ENCODE data around the gene ST8SIA4.
A peak's percentile ranks its signal among the peaks of the same experiment; 100 is the strongest.

ST8SIA4 gene

DNA sequence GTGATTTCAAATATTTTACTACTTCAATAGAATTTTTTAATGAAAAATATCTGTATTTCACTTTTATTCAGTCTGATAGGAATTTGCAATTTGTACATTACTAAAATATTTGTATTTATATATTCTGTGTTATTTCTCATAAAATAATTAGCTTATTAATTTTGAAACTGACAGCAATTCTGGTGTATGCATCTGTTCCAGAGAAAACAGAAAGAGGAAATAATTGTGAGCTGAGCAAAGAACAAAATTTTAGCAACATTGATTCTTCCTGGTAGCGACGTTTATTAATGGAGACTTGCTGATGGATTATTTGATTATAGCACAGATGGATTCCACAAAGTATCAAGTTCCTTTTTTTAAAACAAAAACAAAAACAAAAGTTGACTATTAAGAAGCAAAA lies 61.0 kb downstream of the ST8SIA4 start:
- no peak for TF ChIP-seq POLR2A (IDR thresholded peaks at IDR 0.05; ENCODE audit: extremely low read depth, insufficient read length)
- H3K4me3 ChIP-seq (ENCODE audit: low read depth, low read length), result no peak overlapping the region
- DNase-seq (ENCODE audit: low read depth), result no peak

DNA sequence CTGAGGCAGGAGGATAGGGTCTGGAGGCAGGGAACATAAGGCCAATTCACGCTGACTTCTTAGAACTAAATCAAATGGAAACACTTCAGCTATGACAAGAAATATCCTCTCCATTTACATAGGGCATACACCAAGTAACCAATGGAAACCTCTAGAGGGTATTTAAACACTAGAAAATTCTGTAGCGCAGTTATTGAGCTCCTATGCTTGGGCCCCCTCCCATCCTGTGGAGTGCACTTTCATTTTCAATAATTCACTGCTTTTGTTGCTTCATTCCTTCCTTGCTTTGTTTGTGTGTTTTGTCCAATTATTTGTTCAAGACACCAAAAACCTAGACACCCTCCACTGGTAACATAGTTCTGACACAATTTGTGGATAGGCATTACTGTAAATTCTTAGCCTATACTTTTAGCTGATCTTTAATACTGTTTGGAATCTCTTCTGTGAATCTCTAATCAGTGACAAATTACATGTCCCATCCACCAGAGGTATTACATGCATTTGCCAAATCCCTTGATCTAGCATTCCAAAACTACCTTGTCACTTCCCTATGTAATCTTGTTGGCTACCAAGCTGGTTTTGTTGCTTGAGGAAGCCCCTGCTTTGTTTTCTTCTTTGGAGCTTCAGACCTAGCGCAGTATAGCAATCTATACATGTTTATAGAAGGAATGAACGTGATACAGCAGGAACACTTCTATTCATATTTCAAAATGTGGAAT lies 61.6 kb downstream of the ST8SIA4 start:
- no peak for DNase-seq (ENCODE audit: low read depth)
- TF ChIP-seq, protein P1, sequence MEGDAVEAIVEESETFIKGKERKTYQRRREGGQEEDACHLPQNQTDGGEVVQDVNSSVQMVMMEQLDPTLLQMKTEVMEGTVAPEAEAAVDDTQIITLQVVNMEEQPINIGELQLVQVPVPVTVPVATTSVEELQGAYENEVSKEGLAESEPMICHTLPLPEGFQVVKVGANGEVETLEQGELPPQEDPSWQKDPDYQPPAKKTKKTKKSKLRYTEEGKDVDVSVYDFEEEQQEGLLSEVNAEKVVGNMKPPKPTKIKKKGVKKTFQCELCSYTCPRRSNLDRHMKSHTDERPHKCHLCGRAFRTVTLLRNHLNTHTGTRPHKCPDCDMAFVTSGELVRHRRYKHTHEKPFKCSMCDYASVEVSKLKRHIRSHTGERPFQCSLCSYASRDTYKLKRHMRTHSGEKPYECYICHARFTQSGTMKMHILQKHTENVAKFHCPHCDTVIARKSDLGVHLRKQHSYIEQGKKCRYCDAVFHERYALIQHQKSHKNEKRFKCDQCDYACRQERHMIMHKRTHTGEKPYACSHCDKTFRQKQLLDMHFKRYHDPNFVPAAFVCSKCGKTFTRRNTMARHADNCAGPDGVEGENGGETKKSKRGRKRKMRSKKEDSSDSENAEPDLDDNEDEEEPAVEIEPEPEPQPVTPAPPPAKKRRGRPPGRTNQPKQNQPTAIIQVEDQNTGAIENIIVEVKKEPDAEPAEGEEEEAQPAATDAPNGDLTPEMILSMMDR (IDR thresholded peaks at IDR 0.05; ENCODE audit: low read depth, low read length), result no peak
- H3K4me3 ChIP-seq (ENCODE audit: low read depth, low read length), result no peak overlapping the region

DNA sequence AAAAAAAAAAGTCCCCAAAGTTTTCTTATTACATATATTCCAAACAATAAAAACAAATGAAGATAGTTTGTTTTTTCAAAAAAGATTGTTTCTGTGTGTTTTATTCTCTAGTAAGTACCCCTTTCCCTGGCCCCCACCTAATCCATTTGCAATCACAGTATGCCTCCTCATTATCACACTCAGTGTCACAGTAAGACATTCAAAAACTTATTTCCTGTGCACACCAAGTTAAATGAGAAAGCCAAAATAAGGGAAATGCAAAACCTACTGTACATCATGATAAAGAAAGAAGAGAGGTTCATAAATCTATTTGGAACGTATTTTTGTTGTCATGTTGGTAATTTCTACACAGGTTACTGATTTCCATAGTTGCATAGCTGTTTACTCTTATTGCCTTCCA lies 62.3 kb downstream of the ST8SIA4 start:
- H3K4me3 ChIP-seq (ENCODE audit: low read depth, low read length), result no peak overlapping the region
- TF ChIP-seq MYC (IDR thresholded peaks at IDR 0.05; ENCODE audit: low read depth, low read length), result no peak
- no peak for TF ChIP-seq POLR2A (IDR thresholded peaks at IDR 0.05; ENCODE audit: extremely low read depth, insufficient read length)
- TF ChIP-seq, protein P1 (IDR thresholded peaks at IDR 0.05; ENCODE audit: low read depth, low read length), result no peak
- TF ChIP-seq, protein P2, sequence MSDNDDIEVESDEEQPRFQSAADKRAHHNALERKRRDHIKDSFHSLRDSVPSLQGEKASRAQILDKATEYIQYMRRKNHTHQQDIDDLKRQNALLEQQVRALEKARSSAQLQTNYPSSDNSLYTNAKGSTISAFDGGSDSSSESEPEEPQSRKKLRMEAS (IDR thresholded peaks at IDR 0.05; ENCODE audit: low read depth, low read length), result no peak

DNA sequence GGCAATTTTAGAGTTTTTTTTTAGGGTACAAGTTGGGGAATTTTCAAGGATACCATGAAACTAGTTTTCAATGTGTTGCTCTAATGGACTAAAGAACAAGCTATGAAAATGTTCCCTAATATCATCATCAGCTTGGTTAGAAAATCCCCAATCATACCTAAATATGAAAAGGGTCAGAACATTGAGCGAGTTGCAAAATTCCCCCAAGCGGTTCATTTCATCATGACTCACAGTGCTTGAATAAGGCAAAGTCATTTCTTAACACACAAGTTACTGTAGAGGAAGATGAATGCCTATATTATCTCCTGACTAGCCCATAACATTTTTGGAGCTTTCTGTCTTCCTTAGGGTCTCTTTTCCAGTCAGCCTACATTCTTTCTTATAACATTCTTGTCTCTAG lies 62.7 kb downstream of the ST8SIA4 start:
- no peak overlapping the region for H3K4me3 ChIP-seq (ENCODE audit: low read depth, low read length)
- DNase-seq (ENCODE audit: low read depth), result peak; percentile 77
- no peak for TF ChIP-seq MYC (IDR thresholded peaks at IDR 0.05; ENCODE audit: low read depth, low read length)
- no peak for TF ChIP-seq POLR2A (IDR thresholded peaks at IDR 0.05; ENCODE audit: extremely low read depth, insufficient read length)
- TF ChIP-seq, protein P2 (IDR thresholded peaks at IDR 0.05; ENCODE audit: low read depth, low read length), result no peak
- TF ChIP-seq, protein P1 (IDR thresholded peaks at IDR 0.05; ENCODE audit: low read depth, low read length), result no peak

More for the DNA sequence above, 62.3 kb downstream of the ST8SIA4 start:
- DNase-seq (ENCODE audit: low read depth), result no peak

DNA sequence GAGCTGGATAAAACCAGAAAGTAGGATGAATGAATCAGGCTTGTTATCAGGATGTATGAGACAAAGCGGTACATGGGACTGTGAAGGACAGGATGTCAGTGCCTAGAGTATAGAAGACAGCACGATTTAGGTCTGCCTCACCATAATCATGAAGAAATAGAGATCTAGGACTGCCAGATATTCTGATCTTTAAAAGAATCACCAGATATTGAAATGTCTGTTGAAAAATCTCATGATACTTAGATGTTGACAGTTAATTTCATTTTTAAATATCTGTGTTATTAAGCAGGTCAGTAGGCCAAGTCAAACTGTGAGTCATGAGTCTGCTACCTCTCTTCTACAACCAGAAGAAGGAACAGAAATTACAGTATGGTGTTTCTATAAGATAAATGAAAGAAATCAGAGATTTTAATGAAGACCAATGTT lies 65.0 kb downstream of the ST8SIA4 start:
- DNase-seq (ENCODE audit: low read depth), result no peak
- TF ChIP-seq, protein P1 (IDR thresholded peaks at IDR 0.05; ENCODE audit: low read depth, low read length), result no peak
- TF ChIP-seq, protein P2 (IDR thresholded peaks at IDR 0.05; ENCODE audit: low read depth, low read length), result no peak
- TF ChIP-seq MYC (IDR thresholded peaks at IDR 0.05; ENCODE audit: low read depth, low read length), result no peak
- no peak for TF ChIP-seq POLR2A (IDR thresholded peaks at IDR 0.05; ENCODE audit: extremely low read depth, insufficient read length)
- no peak overlapping the region for H3K4me3 ChIP-seq (ENCODE audit: low read depth, low read length)

DNA sequence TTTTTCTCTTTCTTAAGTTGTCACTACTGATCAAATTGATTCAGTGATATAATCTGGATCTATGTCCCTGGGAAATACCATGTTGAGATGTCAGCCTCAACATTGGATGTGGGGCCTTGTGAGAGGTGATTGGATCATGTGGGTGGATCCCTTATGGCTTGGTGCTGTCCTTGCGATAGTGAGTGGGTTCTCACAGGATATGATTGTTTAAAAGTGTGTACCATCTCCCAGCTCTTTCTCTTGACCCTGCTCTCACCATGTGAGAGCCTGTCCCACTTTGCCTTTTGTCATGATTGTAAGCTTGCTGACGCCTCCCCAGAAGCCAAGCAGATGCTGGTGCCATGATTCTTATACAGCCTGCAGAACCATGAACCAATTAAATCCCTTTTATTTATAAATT lies 68.6 kb downstream of the ST8SIA4 start:
- DNase-seq (ENCODE audit: low read depth), result no peak
- TF ChIP-seq POLR2A (IDR thresholded peaks at IDR 0.05; ENCODE audit: extremely low read depth, insufficient read length) (no peak), MYC (IDR thresholded peaks at IDR 0.05; ENCODE audit: low read depth, low read length) (no peak)
- TF ChIP-seq, protein P1 (IDR thresholded peaks at IDR 0.05; ENCODE audit: low read depth, low read length), result no peak
- TF ChIP-seq, protein P2 (IDR thresholded peaks at IDR 0.05; ENCODE audit: low read depth, low read length), result no peak
- H3K4me3 ChIP-seq (ENCODE audit: low read depth, low read length), result no peak overlapping the region
